Nucleus accumbens (tissue), 56 donors: Measurements from ENCODE around the gene FGF21.
"Not testable (repeated sequence)": the region's sequence is repeated elsewhere in the genome, so short reads cannot be mapped to it uniquely, and the experiment has no call there.

Source experiments
- DNase-seq, 56 donors: peaks; one replicate each; lab custom pipeline; 2025; lab: John Stamatoyannopoulos, UW

FGF21 gene

GRCh38 chr19:48780631-48781391 is 25.5 kb downstream of the FGF21 start:
- no peak for DNase-seq

GRCh38 chr19:48784527-48784926 is 29.2 kb downstream of the FGF21 start:
- DNase-seq: no peak

DNA sequence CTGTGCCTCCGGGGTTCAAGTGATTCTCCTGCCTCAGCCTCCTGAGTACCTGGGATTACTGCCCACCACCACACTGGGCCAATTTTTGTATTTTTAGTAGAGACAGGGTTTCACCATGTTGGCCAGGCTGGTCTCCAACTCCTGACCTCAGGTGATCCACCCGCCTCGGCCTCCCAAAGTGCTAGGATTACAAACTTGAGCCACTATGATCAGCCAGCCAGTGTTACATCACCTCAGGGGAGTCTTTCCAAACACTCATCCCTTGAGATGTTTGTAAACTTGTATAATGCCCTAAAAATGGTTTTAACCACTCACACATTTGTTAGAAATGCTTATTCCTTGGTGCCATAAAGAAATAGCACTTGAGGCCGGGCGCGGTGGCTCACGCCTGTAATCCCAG is 31.1 kb downstream of the FGF21 start:
- DNase-seq: not testable (repeated sequence)

- DNase-seq: not testable (repeated sequence)
Observed at GRCh38 chr19:48787331-48787730, 32.0 kb downstream of the FGF21 start.

DNA sequence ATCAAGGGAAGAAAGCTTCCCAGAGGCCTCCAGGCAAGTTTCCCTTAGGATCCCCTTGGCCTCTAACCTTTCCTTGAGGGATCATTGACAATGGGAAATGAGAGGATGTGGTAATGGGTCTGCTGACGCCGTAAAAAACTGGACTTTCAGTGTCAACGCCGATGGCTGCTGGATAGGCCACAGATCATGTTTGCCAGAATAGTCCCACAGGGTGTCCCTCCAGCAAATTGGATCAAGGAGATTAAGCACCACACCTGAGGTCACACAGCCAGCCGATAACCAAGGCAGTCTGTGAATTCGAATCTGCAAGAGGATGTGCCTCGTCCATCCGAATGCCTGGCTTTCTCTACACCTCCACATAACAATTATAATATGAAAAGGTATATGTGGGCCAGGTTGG is 37.9 kb downstream of the FGF21 start:
- no peak for DNase-seq

DNA sequence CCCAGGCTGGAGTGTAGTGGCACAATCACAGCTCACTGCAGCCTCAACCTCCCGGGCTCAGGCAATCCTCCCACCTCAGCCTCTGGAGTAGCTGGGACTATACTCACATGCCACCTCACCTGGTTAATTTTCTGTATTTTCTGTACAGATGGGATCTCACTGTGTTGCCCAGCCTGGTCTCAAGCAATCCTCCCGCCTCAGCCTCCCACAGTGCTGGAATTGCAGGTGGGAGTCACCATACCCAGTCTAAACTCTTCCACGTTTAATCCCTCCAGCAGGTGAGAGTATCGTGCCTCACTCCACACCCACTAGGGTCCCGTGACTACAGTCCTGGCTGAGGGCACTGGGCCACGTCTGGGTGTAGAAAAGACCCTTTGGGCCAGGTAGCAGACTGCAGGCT is 39.0 kb downstream of the FGF21 start:
- DNase-seq: no peak

- DNase-seq: peak; percentile 73 to 99 (median 91)
Observed at GRCh38 chr19:48795055-48795684, 39.8 kb downstream of the FGF21 start.

DNA sequence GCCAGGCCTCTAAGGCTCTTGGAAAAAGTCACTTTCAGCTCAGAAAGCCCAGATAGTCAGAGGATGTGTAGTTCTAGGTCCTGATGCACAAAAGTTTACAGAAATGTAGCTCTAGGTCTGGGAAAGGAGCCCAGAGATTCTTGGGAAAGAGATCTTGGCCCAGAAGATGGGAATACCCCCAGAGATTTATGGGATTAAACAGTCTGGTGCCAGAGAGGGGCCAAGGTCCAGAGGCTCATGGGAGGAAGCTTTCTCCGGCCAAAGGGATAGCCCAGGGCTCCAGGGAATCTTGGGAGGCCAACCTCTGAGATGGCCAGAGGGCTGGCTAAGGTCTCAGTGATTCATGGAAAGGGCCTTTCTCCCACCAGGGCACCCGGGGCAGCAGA is 40.4 kb downstream of the FGF21 start:
- DNase-seq: peak in 1 of 56 donors; percentile 56

- no peak for DNase-seq
Observed at GRCh38 chr19:48796298-48797083, 41.2 kb downstream of the FGF21 start.

GRCh38 chr19:48797103-48797502 is 41.8 kb downstream of the FGF21 start:
- DNase-seq: no peak

DNA sequence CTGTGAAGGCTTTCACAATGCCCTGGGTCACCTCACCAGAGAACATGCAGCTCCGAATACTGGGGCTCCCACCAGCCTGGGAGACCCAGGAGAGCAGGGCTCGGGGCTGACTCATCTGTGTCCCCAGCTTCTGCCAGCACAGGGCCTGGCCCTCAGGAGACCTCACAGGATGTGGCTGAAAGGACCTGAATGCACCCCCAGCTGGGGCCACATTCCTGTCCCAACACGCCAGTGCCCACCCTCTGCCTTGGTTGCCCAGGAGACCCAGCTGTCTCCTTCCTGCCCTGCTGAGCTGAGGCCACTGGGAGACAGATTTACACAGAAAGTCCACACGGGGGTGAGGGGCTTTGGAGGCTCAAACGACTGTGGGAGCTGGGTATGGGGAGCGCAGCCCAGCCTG is 43.6 kb downstream of the FGF21 start:
- no peak for DNase-seq

GRCh38 chr19:48799358-48800300 is 44.3 kb downstream of the FGF21 start:
- DNase-seq: no peak

- DNase-seq: no peak
Observed at GRCh38 chr19:48802623-48803022, 47.3 kb downstream of the FGF21 start.

DNA sequence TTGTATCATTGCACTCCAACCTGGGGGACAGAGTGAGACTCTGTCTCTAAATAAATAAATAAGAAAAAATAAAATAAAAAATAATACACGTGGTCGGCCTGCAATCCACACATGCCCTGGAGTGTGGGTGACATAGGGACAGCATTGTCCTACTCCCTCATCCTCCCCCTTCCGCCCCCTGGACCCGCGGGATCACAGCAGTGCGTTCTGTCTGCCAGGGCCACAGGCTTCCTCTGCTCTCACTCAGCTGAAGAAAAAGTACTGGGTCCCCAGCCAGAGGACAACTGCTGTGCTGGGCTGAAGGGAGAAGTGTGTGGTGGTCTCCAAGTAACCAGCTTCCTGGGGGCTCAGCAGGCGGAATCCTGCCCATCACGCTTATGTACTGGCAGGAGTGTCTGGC is 49.2 kb downstream of the FGF21 start:
- peak in 15 of 56 donors; percentile 10 to 57 (median 33) for DNase-seq

GRCh38 chr19:48805452-48805851 is 50.1 kb downstream of the FGF21 start:
- DNase-seq: no peak

DNA sequence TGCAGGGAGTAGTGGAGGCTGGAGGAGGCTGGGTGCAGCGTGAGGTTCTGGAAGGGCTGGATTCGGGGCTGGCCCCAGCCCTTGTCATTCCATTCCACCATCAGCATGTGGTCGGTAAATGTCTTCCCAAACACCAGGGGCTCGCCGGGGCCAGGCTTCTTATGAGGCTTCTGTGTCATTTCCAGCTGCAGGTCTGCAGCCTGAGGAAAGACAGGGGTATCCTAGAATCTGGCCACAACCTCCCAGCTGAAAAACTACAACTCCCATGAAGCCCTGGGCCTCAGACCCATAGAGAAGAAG is 51.1 kb downstream of the FGF21 start:
- peak in 25 of 56 donors; percentile 8 to 81 (median 45) for DNase-seq

- peak in 29 of 56 donors; percentile 12 to 74 (median 30) for DNase-seq
Observed at GRCh38 chr19:48806818-48807589, 51.7 kb downstream of the FGF21 start.

DNA sequence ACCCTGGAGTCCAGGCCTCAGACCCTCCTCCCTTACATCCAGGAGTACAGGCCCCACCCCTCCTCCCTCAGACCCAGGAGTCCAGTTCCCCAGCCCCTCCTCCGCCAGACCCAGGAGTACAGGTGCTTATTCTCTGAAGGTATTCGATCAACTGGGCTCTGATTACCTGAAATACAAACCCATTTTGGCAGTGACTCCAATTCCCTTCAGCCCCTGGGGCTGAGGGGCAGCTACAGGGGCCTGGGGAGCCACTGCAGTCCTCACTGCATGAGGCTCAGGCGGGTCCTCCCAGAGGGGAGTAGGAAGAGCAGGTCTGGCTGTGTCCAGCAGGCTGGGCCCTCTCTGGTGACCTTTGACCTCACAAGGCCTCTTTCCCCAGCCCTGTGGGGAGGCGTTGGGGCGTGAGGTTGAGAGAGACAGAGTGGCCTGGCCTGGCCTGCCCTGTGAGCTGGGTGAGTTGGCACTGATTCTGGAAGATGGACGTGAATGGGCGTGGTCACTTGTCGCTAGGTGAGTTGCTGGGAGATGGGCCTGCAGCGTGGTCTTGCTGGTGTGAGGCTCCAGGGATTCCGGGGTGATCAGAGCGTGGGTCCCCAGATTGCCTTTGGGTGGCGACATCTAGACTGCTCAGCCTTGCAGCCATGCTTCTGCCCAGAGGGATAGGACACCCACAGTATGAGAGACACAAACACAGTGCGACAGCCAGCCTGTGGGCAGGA is 52.4 kb downstream of the FGF21 start:
- no peak for DNase-seq
